ENCODE results near the gene SVOPL. TPM values are rescaled to one million over a fixed set of nuclear protein-coding genes. Genes with fewer than 3 reads are reported as not detected.
"Not testable (repeated sequence)": the region's sequence is repeated elsewhere in the genome, so short reads cannot be mapped to it uniquely, and the experiment has no call there.

The SVOPL gene
- total RNA-seq, 2 donors from 2014 or later, result 3.7 TPM; not detected in 1

DNA sequence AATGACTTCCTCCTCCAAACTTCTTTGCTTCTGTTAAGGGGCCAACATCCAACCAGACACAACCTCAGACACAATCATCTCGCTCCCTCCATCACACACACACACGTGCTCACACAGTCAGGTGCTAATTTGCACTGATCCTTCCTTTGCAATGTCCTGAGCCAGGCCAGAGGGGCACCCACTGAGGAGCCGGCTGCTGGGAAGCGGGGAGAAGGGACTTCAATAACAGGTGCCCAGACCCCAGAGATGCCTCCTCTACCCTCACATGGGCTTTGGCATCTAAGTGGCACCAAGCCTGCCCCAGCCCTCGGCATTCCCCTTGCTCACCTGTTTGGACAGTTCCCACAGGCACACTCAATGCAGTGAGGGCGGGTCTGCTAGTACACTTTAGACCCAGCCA lies 34.2 kb upstream of the SVOPL start:
- Histone ChIP-seq H3K36me3 (no peaks in the 10 kb centered on the region), H3K4me3 (no peak overlapping the region), H3K27me3 (replicated peaks; ENCODE audit: insufficient read depth) (no peaks in the 10 kb centered on the region), H3K27ac (no peak overlapping the region), H3K4me1 (ENCODE audit: control insufficient read depth in 1 of 2, low read depth in 2 of 2) (no peaks in the 10 kb centered on the region), H3K9me3 (no peaks in the 10 kb centered on the region)
- DNase-seq (ENCODE audit: low spot score) (no peak), ATAC-seq (ENCODE audit: insufficient number of reproducible peaks, low FRiP score, low read depth) (no peak)
- TF ChIP-seq, protein P1, sequence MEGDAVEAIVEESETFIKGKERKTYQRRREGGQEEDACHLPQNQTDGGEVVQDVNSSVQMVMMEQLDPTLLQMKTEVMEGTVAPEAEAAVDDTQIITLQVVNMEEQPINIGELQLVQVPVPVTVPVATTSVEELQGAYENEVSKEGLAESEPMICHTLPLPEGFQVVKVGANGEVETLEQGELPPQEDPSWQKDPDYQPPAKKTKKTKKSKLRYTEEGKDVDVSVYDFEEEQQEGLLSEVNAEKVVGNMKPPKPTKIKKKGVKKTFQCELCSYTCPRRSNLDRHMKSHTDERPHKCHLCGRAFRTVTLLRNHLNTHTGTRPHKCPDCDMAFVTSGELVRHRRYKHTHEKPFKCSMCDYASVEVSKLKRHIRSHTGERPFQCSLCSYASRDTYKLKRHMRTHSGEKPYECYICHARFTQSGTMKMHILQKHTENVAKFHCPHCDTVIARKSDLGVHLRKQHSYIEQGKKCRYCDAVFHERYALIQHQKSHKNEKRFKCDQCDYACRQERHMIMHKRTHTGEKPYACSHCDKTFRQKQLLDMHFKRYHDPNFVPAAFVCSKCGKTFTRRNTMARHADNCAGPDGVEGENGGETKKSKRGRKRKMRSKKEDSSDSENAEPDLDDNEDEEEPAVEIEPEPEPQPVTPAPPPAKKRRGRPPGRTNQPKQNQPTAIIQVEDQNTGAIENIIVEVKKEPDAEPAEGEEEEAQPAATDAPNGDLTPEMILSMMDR (IDR thresholded peaks at IDR 0.05), result no peak

DNA sequence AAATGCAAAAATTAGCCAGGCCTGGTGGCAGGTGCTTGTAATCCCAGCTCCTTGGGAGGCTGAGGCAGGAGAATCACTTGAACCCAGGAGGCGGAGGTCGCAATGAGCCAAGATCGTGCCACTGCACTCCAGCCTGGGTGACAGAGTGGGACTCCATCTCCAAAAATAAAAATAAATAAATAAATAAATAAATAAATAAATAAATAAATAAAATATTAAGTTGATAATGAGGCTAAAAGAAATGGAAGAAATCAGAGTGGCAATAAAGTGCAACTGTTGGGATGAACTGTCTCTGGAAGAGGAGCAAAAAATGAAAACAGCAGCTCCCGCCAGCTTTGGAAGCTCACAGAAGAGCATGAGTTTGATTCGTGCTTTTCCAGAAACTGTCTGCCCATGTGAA lies 30.6 kb upstream of the SVOPL start:
- H3K36me3 ChIP-seq; H3K9me3 ChIP-seq; H3K4me3 ChIP-seq; ATAC-seq (ENCODE audit: insufficient number of reproducible peaks, low FRiP score, low read depth); H3K27me3 ChIP-seq (replicated peaks; ENCODE audit: insufficient read depth); DNase-seq (ENCODE audit: low spot score); H3K27ac ChIP-seq; H3K4me1 ChIP-seq (ENCODE audit: control insufficient read depth in 1 of 2, low read depth in 2 of 2): not testable (repeated sequence)

DNA sequence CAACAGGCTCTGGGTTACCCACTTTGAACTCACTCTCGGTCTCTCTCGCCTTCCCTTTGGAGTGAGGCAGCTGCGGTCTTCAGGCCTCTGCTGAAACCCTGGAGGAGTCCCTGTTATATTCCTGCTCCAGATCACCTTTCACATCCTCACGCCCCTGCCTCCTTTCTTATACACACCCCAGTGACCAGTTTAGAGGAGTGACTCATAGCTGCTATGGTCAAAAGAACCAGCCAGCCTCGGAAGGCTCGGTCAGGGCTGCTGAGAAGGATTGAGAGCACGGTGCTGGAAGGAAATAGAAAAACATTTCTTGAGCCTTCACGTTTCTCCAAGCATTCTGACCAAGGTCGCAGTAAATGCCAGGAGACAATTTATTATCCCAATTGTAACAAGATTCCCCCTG lies 28.3 kb upstream of the SVOPL start:
- no peaks in the 10 kb centered on the region for H3K36me3 ChIP-seq
- TF ChIP-seq, protein P1 (IDR thresholded peaks at IDR 0.05), result no peak
- ATAC-seq (ENCODE audit: insufficient number of reproducible peaks, low FRiP score, low read depth), result no peak

DNA sequence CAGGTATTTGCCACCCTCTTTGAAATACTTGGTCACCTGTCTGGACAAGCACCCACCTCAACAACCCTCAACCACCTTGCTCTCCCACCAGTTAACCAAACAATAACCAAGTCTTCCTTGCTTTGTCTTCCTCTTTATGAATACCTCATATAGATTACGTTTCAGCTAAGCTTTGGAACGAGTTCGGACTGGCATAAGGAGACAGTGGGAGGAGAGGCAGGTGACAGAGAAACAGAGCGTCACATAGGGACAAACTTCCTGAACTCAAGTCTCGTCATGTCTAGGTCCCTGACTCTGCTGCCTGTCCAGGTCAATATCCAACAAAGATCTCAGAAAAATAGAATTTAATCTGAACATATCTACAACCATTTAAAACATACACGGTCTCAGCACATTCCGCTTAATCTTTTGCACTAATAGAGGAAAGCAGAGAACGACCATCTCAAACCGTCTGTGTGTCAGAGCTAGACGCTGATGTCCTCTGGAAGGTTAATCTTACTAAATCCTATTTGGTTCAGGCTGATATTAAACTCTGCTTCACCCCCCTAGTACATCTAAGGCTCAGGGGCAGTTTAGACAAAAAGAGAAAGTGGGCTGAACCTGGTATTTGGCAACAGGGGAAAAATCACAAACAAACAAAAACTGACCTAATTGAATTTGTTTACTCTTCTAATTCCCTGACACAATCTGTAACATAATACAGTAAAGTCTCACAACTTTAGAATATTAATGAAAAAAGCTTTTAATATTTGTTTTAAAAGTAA lies 26.4 kb upstream of the SVOPL start:
- Histone ChIP-seq H3K27ac (no peak overlapping the region), H3K36me3 (no peaks in the 10 kb centered on the region), H3K4me3 (no peak overlapping the region), H3K27me3 (replicated peaks; ENCODE audit: insufficient read depth) (no peaks in the 10 kb centered on the region), H3K4me1 (ENCODE audit: control insufficient read depth in 1 of 2, low read depth in 2 of 2) (no peaks in the 10 kb centered on the region), H3K9me3 (no peaks in the 10 kb centered on the region)
- TF ChIP-seq, protein P1 (IDR thresholded peaks at IDR 0.05), result no peak
- no peak for ATAC-seq (ENCODE audit: insufficient number of reproducible peaks, low FRiP score, low read depth)
- no peak for DNase-seq (ENCODE audit: low spot score)

More for the DNA sequence above, 28.3 kb upstream of the SVOPL start:
- H3K27me3 ChIP-seq (replicated peaks; ENCODE audit: insufficient read depth), result no peaks in the 10 kb centered on the region
- no peaks in the 10 kb centered on the region for H3K4me1 ChIP-seq (ENCODE audit: control insufficient read depth in 1 of 2, low read depth in 2 of 2)
- H3K4me3 ChIP-seq, result no peak overlapping the region
- DNase-seq (ENCODE audit: low spot score), result no peak
- H3K9me3 ChIP-seq, result no peaks in the 10 kb centered on the region
- no peak overlapping the region for H3K27ac ChIP-seq

DNA sequence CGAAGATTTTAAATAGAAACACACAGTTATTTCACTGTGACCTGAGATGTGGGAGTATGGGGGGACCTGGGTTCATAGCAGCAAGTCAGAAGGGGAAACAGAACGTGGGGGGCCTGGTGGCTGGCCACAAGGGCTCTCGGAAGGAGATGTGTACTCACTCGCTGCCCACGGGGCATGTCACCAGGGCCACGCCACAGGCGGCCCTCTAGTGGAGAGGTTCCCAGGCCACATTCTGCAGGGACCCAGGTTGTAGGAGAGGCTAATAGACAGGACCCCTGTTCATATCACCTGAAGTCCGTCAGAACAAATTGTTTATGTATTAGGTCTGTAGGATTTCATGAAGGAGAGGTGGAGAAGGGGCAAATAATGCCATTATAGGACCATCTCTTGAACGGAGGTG lies 25.1 kb upstream of the SVOPL start:
- H3K27ac ChIP-seq, result no peak overlapping the region
- no peaks in the 10 kb centered on the region for H3K36me3 ChIP-seq
- DNase-seq (ENCODE audit: low spot score) (no peak), ATAC-seq (ENCODE audit: insufficient number of reproducible peaks, low FRiP score, low read depth) (no peak)
- no peaks in the 10 kb centered on the region for H3K9me3 ChIP-seq
- no peaks in the 10 kb centered on the region for H3K27me3 ChIP-seq (replicated peaks; ENCODE audit: insufficient read depth)
- TF ChIP-seq, protein P1 (IDR thresholded peaks at IDR 0.05), result no peak
- H3K4me1 ChIP-seq (ENCODE audit: control insufficient read depth in 1 of 2, low read depth in 2 of 2), result no peaks in the 10 kb centered on the region
- H3K4me3 ChIP-seq, result no peak overlapping the region

DNA sequence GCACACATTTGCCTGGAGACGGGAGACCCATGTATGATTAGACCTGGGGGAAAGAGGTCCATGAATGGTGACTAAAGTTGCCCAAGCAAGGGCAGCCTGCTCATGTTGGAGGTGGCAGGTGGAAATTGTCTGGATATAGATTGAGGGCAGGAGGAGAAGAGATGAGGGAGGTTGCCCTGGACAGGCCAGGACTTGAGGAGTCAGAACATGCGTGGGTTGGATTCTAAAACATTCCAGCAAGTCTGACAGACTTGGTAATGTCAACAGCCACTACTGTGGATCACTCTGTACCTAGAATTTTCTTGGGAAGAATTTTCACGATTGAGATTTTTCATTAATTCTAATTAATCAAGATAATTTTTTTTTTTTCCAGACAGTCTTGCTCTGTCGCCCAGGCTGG lies 19.1 kb upstream of the SVOPL start:
- Histone ChIP-seq H3K4me3 (no peak overlapping the region), H3K9me3 (no peaks in the 10 kb centered on the region), H3K27ac (no peak overlapping the region), H3K36me3 (no peaks in the 10 kb centered on the region), H3K4me1 (ENCODE audit: control insufficient read depth in 1 of 2, low read depth in 2 of 2) (no peaks in the 10 kb centered on the region), H3K27me3 (replicated peaks; ENCODE audit: insufficient read depth) (no peaks in the 10 kb centered on the region)
- no peak for DNase-seq (ENCODE audit: low spot score)
- TF ChIP-seq, protein P1 (IDR thresholded peaks at IDR 0.05), result no peak
- ATAC-seq (ENCODE audit: insufficient number of reproducible peaks, low FRiP score, low read depth), result no peak

Measured in thoracic aorta (tissue), 2 donors.